HG02759 (cell line): ENCODE measurements around the gene RPL12.

Experiments
- ATAC-seq: cut with Tn5 transposase; IDR thresholded peaks from one replicate; pipeline ENCODE4 v1.9.1; 2021; ENCODE audit warnings: mild to moderate bottlenecking, moderate library complexity; ENCODE audit not compliant: unreplicated experiment

The RPL12 gene

DNA sequence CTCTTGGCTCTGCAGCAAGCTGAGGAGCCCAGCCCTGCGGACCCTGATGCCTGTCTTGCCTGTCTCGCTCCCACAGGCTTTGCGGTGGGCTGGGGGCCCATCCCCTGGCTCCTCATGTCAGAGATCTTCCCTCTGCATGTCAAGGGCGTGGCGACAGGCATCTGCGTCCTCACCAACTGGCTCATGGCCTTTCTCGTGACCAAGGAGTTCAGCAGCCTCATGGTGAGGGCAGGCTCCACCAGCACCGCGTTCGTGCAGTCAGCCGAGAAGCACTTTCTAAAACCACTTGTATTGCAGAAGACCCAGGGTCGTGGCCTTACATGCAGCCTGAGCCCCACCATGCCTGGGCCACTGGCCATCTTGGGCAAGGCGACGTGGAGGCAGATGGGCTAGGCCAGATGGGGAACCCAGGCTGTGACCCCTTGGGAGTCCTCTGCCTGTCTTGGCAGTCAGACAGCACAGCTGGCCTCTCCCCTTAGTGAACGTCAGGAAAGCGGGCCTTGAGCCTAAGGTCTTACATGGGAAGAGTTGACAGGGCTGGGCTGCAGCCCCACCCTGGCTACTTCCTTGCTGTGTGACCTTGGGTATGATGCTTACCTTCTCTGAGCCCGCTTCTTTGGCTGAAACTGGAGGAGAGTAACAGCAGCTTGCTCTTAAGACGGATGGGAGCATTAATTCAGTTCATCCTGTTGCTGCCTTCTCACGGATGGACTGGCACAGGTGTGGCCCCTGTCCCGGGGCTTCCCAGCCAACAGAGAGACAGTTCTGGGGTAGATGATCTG is 45.7 kb downstream of the RPL12 start:
- ATAC-seq, result no peak

DNA sequence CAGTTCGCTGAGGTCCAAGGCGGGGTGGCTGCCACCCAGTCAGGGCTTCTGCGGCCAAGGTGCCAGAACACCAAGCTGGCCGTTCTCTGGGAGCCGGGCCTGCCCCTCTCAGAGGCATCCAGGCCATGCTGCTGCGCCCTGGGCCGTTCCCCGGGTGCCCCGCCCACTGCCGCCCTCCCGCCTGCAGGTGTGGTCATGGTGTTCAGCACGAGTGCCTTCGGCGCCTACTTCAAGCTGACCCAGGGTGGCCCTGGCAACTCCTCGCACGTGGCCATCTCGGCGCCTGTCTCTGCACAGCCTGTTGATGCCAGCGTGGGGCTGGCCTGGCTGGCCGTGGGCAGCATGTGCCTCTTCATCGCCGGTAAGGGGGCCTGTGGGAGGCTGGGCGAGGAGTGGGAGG is 46.6 kb downstream of the RPL12 start:
- no peak for ATAC-seq

DNA sequence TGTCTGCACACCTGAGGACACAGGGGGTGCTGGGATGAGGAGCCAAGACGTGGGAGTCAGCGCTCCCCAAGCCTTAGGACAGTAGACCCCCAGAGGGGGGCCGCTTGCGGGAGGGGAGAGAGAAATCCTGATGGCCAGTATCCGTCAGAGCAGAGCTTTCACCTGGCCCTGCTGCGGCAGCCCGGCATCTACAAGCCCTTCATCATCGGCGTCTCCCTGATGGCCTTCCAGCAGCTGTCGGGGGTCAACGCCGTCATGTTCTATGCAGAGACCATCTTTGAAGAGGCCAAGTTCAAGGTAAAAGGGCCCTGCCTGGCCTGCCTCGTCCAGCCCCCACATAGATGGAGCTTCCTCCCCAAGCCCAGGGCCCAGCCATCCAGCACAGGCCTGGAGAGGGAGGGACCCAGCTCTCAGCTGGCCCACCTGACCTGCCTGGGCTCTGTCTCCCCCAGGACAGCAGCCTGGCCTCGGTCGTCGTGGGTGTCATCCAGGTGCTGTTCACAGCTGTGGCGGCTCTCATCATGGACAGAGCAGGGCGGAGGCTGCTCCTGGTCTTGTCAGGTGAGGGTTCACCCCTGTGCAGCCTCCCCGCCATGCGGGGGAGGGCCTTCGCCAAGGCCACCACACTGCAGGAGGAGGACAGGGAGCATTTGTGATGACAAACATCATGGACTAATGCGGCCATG is 47.6 kb downstream of the RPL12 start:
- no peak for ATAC-seq

GRCh38 chr9:127402401-127403090 is 48.7 kb downstream of the RPL12 start:
- no peak for ATAC-seq

DNA sequence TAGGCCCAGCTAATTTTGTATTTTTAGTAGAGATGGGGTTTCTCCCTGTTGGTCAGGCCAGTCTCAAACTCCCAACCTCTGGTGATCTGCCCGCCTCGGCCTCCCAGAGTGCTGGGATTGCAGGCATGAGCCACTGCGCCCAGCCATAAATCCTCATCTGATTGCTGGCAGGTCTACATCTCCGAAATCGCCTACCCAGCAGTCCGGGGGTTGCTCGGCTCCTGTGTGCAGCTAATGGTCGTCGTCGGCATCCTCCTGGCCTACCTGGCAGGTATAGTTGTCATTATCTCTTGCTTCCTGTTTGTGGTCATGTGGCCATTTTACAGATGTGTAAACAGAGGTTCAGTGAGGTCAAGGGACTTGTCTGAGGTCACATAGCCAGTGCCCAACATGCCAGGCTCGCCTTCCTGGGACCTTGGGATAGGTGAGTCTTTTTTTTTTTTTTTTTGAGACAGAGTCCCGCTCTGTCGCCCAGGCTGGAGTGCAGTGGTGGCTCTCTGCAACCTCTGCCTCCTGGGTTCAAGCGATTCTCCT is 51.4 kb downstream of the RPL12 start:
- ATAC-seq, result no peak

DNA sequence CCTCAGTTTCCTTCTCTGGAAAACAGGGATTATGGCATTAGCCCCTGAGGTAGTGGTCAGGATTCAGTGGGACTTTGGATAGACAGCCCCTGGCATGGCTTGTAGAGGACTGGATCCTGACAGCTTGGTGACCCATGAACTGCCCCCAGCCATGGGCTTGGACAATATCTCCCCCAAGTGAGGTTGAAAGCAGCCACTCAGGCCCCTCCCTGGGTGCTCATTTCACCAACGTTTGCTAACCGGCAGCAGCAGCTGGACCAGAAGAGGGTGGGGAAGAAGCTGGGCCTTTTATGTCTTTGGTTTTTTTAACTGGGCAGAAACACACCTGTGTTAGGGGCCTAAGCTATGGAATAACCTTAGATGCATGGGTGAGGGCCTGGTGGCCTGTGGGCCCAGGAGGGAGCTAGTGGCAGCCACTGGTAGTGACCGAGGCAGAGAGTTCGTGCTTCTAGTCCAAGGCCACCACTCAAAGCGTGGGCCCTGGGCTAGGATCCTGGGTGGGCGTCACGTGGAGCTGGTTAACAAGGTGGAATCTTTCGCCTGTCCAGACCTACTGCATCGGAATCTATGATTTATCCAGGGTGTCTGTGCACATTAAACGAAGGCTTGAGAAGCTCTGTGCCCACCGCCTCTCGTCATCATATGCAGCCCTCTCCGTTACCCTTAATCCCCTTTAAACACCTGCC is 52.3 kb downstream of the RPL12 start:
- ATAC-seq, result no peak

DNA sequence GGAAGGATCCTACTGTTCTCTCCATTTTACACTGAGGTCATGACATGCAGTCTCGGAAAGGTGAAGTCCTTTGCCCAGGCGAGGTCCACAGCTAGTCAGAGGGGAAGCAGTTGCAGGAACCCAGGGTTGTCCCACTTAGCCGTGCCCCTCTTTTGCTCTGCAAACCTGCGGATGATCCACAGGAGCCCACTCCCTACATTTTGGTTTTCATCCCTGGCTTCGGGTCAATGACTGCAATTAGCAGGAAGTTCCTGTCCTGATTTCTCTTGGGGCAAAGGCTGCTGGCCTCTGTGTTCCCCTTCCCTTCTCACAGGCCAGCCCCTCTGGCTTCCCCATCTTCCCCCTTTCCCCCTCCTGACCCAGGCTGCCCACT is 52.9 kb downstream of the RPL12 start:
- ATAC-seq, result no peak
